H9 (cell line): ENCODE data around the gene HOXC12. TPM values are rescaled to one million over a fixed set of nuclear protein-coding genes. Genes with fewer than 3 reads are reported as not detected.

ENCODE experiments used
- DNase-seq: peaks from one replicate; pipeline ENCODE4 v3.0.0-alpha.2; 2017
- H2AFZ ChIP-seq: one replicate; pipeline ENCODE4 v1.6.1; 2013; ENCODE audit warnings: mild to moderate bottlenecking, low read length, control low read depth, moderate library complexity
- H2AK5ac ChIP-seq: 2 replicates; pipeline ENCODE4 v1.6.1; 2013; ENCODE audit warnings: low read length, control low read depth, mixed read lengths; ENCODE audit not compliant: insufficient read length
- H2BK120ac ChIP-seq: one replicate; pipeline ENCODE4 v1.6.1; 2013; ENCODE audit warnings: low read depth, mild to moderate bottlenecking, low read length, control low read depth, inconsistent platforms; ENCODE audit not compliant: poor library complexity, severe bottlenecking
- H2BK12ac ChIP-seq: 2 replicates; pipeline ENCODE4 v1.6.1; 2013; ENCODE audit warnings: low read length, control low read depth, mixed read lengths, low read depth; ENCODE audit not compliant: insufficient read length
- H2BK15ac ChIP-seq: 2 replicates; pipeline ENCODE4 v1.6.1; 2013; ENCODE audit warnings: low read depth, low read length, control low read depth
- H2BK20ac ChIP-seq: one replicate; pipeline ENCODE4 v1.6.1; 2013; ENCODE audit warnings: low read depth, mild to moderate bottlenecking, low read length, control low read depth, inconsistent platforms; ENCODE audit not compliant: poor library complexity, severe bottlenecking
- H2BK5ac ChIP-seq: 2 replicates; pipeline ENCODE4 v1.6.1; 2013; ENCODE audit warnings: low read length, control low read depth, mixed read lengths; ENCODE audit not compliant: insufficient read length
- H3K14ac ChIP-seq: 2 replicates; pipeline ENCODE4 v1.6.1; 2013; ENCODE audit warnings: low read length, control low read depth; ENCODE audit not compliant: insufficient read depth
- H3K18ac ChIP-seq: 2 replicates; pipeline ENCODE4 v1.6.1; 2013; ENCODE audit warnings: low read depth, mild to moderate bottlenecking, mixed read lengths, low read length, control low read depth; ENCODE audit not compliant: insufficient read length
- H3K23ac ChIP-seq: 2 replicates; pipeline ENCODE4 v1.6.1; 2013; ENCODE audit warnings: low read length, control low read depth, mixed read lengths, low read depth; ENCODE audit not compliant: insufficient read length
- H3K23me2 ChIP-seq: 2 replicates; pipeline ENCODE4 v1.6.1; 2013; ENCODE audit warnings: low read depth, mild to moderate bottlenecking, mixed read lengths, low read length, control low read depth; ENCODE audit not compliant: insufficient read length, poor library complexity, severe bottlenecking
- H3K27ac ChIP-seq: 2 replicates; pipeline ENCODE4 v1.5.1; 2013; ENCODE audit warnings: low read length, control low read depth, mixed read lengths, low read depth; ENCODE audit not compliant: insufficient read length
- H3K27me3 ChIP-seq: 2 replicates; pipeline ENCODE4 v1.6.1; 2013; ENCODE audit warnings: low read length, control low read depth, inconsistent platforms; ENCODE audit not compliant: insufficient read depth
- H3K4ac ChIP-seq: 2 replicates; pipeline ENCODE4 v1.6.1; 2013; ENCODE audit warnings: low read depth, mild to moderate bottlenecking, control low read depth, inconsistent platforms, low read length, moderate library complexity
- H3K4me1 ChIP-seq: 2 replicates; pipeline ENCODE4 v1.6.1; 2013; ENCODE audit warnings: low read length, control low read depth, inconsistent platforms; ENCODE audit not compliant: insufficient read depth
- H3K4me2 ChIP-seq: 2 replicates; pipeline ENCODE4 v1.6.1; 2013; ENCODE audit warnings: low read length, control low read depth, mixed read lengths; ENCODE audit not compliant: insufficient read length, insufficient read depth
- H3K56ac ChIP-seq: 2 replicates; pipeline ENCODE4 v1.6.1; 2013; ENCODE audit warnings: low read depth, mild to moderate bottlenecking, mixed read lengths, low read length, control low read depth; ENCODE audit not compliant: insufficient read length
- H3K79me1 ChIP-seq: 2 replicates; pipeline ENCODE4 v1.6.1; 2013; ENCODE audit warnings: low read depth, mild to moderate bottlenecking, moderate library complexity, low read length, control low read depth, inconsistent platforms; ENCODE audit not compliant: insufficient read depth, poor library complexity, severe bottlenecking
- H3K79me2 ChIP-seq: 2 replicates; pipeline ENCODE4 v1.6.1; 2013; ENCODE audit warnings: low read length, control low read depth, inconsistent platforms; ENCODE audit not compliant: insufficient read depth
- H3K9ac ChIP-seq: 2 replicates; pipeline ENCODE4 v1.6.1; 2013; ENCODE audit warnings: low read length, control low read depth, mixed read lengths; ENCODE audit not compliant: insufficient read length; ENCODE audit errors: extremely low read depth
- H3K9me3 ChIP-seq: one replicate; pipeline ENCODE4 v1.6.1; 2013; ENCODE audit warnings: low read depth, low read length, inconsistent platforms; ENCODE audit not compliant: control insufficient read depth
- H3T11ph ChIP-seq: one replicate; pipeline ENCODE4 v1.6.1; 2013; ENCODE audit warnings: mild to moderate bottlenecking, low read length, control low read depth, inconsistent platforms
- H4K20me1 ChIP-seq: one replicate; pipeline ENCODE4 v1.6.1; 2013; ENCODE audit not compliant: control insufficient read depth, insufficient read length, insufficient read depth
- H4K5ac ChIP-seq: 2 replicates; pipeline ENCODE4 v1.6.1; 2013; ENCODE audit warnings: low read depth, mild to moderate bottlenecking, mixed read lengths, low read length, control low read depth; ENCODE audit not compliant: insufficient read length
- H4K8ac ChIP-seq: replicated peaks from 2 replicates; pipeline ENCODE4 v1.6.1; 2013; ENCODE audit warnings: low read length, control low read depth, mixed read lengths, low read depth; ENCODE audit not compliant: insufficient read length
- H4K91ac ChIP-seq: 2 replicates; pipeline ENCODE4 v1.6.1; 2013; ENCODE audit warnings: low read depth, mild to moderate bottlenecking, moderate library complexity, mixed read lengths, low read length, control low read depth; ENCODE audit not compliant: insufficient read length
- H3K27ac Mint-ChIP-seq, 3 experiments: 2 replicates in 2 of 3; 3 replicates in 1 of 3; pipeline ENCODE4 v1.8.0; 2020 to 2021; ENCODE audit warnings: mixed read lengths in 3 of 3, mild to moderate bottlenecking in 1 of 3, moderate library complexity in 1 of 3
- H3K27me3 Mint-ChIP-seq: 2 replicates; pipeline ENCODE4 v1.8.0; 2021; ENCODE audit warnings: low read depth, mild to moderate bottlenecking, moderate library complexity, mixed read lengths
- H3K36me3 Mint-ChIP-seq, 3 experiments: 2 replicates in 2 of 3; 3 replicates in 1 of 3; pipeline ENCODE4 v1.8.0; 2020 to 2021; ENCODE audit warnings: low read depth in 3 of 3, mixed read lengths in 3 of 3; ENCODE audit not compliant: insufficient read depth in 1 of 3
- H3K4me1 Mint-ChIP-seq, 2 experiments: 2 replicates each; pipeline ENCODE4 v1.8.0; 2020; ENCODE audit warnings: mixed read lengths in 2 of 2
- H3K4me3 Mint-ChIP-seq, 2 experiments: 2 replicates in 1 of 2; 3 replicates in 1 of 2; pipeline ENCODE4 v1.8.0; 2020 to 2021; ENCODE audit warnings: mild to moderate bottlenecking in 2 of 2, mixed read lengths in 2 of 2, moderate library complexity in 1 of 2
- H3K9me3 Mint-ChIP-seq, 2 experiments: 2 replicates in 1 of 2; 3 replicates in 1 of 2; pipeline ENCODE4 v1.8.0; 2020; ENCODE audit warnings: mild to moderate bottlenecking in 2 of 2, mixed read lengths in 2 of 2, moderate library complexity in 1 of 2
- WGBS: extraction: QIAGEN DNeasy Blood & Tissue Kit; methylation state at CpG from one replicate; pipeline ENCODE4 v1.1.7; 2013; ENCODE audit warnings: missing lambda C conversion rate, low lambda C conversion rate, mixed read lengths; ENCODE audit not compliant: insufficient read length; ENCODE audit errors: extremely low coverage; 5-methylcytosine and 5-hydroxymethylcytosine counted together
- total RNA-seq: library from RNA; stranded (reverse); gene quantifications from 2 replicates; pipeline ENCODE4 v1.2.1, GENCODE V29; 2021
- TF ChIP-seq, protein P1 (sequence below): fragments of 200-600 bp; sonication (generic); conservative IDR thresholded peaks from 3 replicates; pipeline ENCODE4 v1.8.0; 2021; ENCODE audit warnings: antibody characterized with exemption, mild to moderate bottlenecking

Gene HOXC12
- total RNA-seq, 1 experiment from 2014 or later = not detected

DNA sequence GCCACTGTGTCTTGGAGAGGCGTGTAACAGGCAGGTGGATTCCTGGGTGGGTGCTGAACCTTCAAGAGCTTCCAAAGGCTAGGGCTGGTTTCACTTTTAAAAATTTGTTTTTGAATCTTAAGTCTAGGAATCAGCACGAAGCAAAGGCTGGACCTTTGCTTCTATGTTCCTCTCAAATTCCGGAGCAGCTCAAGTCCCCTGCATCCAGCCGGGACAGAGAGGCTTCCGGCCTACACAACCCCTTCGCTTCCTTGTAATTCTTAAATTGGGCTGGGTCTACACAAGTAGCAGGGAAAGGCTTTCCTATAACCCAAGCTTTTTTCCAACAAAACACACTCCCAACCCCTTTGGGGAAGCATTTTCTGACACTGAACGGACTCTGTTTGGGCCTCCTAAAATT lies 8.3 kb downstream of the HOXC12 start:
- Histone ChIP-seq H3K27ac (no peak overlapping the region), H3K4me2 (no peak overlapping the region), H3T11ph (no peak overlapping the region), H3K79me2 (no peaks in the 10 kb centered on the region), H3K9ac (no peak overlapping the region), H4K20me1 (no peaks in the 10 kb centered on the region), H2BK15ac (no peak overlapping the region), H3K18ac (no peak overlapping the region), H3K4ac (no peak overlapping the region), H2AK5ac (no peak overlapping the region), H4K5ac (no peak overlapping the region), H3K23ac (no peak overlapping the region), H4K91ac (no peak overlapping the region), H2BK5ac (no peak overlapping the region), H2AFZ (no peak overlapping the region), H3K56ac (no peak overlapping the region), H3K9me3 (no peaks in the 10 kb centered on the region), H2BK20ac (no peak overlapping the region), H3K4me1 (no peaks in the 10 kb centered on the region), H2BK12ac (no peak overlapping the region), H3K23me2 (no peaks in the 10 kb centered on the region), H4K8ac (no peak overlapping the region), H3K27me3 (peaks cover 95% of the 10 kb centered on the region), H3K79me1 (no peaks in the 10 kb centered on the region), H2BK120ac (no peak overlapping the region), H3K14ac (no peak overlapping the region)
- DNase-seq = no peak
- no peak overlapping the region for H3K4me3 Mint-ChIP-seq
- TF ChIP-seq, protein P1, sequence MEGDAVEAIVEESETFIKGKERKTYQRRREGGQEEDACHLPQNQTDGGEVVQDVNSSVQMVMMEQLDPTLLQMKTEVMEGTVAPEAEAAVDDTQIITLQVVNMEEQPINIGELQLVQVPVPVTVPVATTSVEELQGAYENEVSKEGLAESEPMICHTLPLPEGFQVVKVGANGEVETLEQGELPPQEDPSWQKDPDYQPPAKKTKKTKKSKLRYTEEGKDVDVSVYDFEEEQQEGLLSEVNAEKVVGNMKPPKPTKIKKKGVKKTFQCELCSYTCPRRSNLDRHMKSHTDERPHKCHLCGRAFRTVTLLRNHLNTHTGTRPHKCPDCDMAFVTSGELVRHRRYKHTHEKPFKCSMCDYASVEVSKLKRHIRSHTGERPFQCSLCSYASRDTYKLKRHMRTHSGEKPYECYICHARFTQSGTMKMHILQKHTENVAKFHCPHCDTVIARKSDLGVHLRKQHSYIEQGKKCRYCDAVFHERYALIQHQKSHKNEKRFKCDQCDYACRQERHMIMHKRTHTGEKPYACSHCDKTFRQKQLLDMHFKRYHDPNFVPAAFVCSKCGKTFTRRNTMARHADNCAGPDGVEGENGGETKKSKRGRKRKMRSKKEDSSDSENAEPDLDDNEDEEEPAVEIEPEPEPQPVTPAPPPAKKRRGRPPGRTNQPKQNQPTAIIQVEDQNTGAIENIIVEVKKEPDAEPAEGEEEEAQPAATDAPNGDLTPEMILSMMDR = no peak
- H3K4me1 Mint-ChIP-seq = peaks cover 8 to 12% of the 10 kb centered on the region in 2 experiments; a peak in 3 of 4 replicates
- H3K36me3 Mint-ChIP-seq = no peaks in the 10 kb centered on the region; a peak in 1 of 7 replicates
- H3K27me3 Mint-ChIP-seq = peaks cover 100% of the 10 kb centered on the region
- no CpG with 5 or more reads among the region's 7 CpGs for WGBS
- H3K27ac Mint-ChIP-seq = no peak overlapping the region
- peaks cover 2 to 14% of the 10 kb centered on the region in 2 experiments; a peak in 2 of 5 replicates for H3K9me3 Mint-ChIP-seq
